ENCODE data around the gene CD46.

The CD46 gene

DNA sequence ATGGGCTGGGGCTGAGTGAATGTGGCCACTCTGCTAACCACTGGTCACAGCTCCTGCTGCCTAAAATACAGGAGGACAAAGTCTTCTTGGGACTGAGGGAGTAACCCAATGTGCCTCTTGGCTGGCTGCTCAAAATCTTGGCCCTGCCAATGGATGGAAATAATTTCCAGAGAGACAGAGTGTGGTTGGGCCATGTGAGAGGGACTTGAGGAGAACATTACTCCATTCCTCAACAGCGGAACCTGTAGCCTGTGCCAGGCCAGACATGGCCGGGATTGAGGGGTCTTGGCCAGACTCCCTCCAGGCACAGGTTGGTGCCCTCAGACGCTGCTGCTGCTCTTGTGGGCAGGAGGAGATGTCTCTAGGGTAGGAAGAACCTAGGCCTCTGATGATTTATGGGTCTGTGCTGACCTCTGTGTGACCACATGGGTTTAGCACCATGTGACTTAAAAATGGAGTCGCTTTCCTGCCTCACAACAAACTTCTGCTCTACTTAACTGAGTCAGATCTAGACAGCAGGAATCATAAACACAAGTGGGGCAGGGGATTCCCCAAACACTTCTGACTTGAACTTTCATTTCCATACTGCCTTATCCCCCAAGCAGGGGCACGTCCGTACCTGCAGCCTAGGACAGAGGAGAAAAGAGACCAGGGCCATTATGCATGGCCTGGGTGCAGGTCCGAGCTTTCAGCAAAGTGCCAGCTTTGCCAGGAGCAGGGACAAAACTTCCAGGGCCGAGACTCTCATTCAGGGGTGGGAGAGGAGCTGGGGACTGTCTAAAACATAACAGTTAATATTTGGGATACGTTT lies 79.9 kb downstream of the CD46 start:
- Mint-ChIP-seq H3K36me3 (ENCODE audit: insufficient read depth) (peaks cover 6% of the 10 kb centered on the region), H3K27ac (ENCODE audit: low read depth) (peak overlapping the region; percentile 99), H3K9me3 (no peaks in the 10 kb centered on the region), H3K4me1 (peaks cover 81% of the 10 kb centered on the region), H3K4me3 (peak overlapping the region; percentile 39), H3K27me3 (no peaks in the 10 kb centered on the region)
- DNase-seq (ENCODE audit: low spot score in 2 of 2) (no peak), ATAC-seq (replicated peaks; ENCODE audit: extremely low read depth, poor library complexity, severe bottlenecking) (peak; percentile 61)

DNA sequence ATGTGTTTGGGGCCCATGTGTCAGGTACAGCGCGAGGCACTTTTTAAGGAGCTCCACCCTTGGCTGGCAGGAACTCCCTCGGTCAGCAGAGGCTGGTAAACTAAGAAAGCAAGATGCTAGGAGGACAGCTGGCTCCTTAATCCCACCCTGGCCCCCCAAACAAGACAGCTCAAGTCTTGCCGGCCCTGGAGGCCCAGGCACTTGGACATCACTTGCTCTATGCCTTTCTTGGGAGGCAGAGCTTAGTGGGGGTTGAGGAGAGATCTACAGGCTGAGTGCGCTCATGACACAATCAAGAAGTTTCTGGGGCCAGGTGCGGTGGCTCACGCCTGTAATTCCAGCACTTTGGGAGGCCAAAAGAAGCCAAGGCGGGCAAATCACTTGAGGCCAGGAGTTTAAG lies 80.9 kb downstream of the CD46 start:
- Mint-ChIP-seq H3K36me3 (ENCODE audit: insufficient read depth) (peaks cover 5% of the 10 kb centered on the region), H3K4me3 (peak overlapping the region; percentile 39), H3K27ac (ENCODE audit: low read depth) (peak overlapping the region; percentile 99), H3K4me1 (peaks cover 92% of the 10 kb centered on the region), H3K9me3 (no peaks in the 10 kb centered on the region), H3K27me3 (no peaks in the 10 kb centered on the region)
- DNase-seq (ENCODE audit: low spot score in 2 of 2) (no peak), ATAC-seq (replicated peaks; ENCODE audit: extremely low read depth, poor library complexity, severe bottlenecking) (no peak)

DNA sequence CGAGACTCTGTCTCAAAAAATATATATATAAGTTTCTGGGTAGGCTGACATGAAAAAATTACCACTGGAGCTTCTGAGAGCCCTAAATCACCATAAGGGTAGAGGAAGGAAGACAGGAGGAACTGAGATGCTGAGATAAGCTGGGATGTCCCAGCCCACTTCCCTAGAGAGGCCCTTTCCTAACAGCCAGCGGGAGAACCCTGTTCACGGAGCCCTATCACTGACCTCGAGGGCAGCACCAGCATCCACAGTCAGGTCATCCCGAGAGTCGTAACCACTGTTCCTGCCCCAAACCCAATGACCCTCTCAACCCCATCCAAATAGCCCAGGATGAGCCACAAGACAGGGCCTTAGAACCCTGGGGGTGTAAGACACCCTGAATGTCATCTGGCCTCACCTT lies 81.5 kb downstream of the CD46 start:
- Mint-ChIP-seq H3K9me3 (no peaks in the 10 kb centered on the region), H3K4me1 (peaks cover 92% of the 10 kb centered on the region), H3K27ac (ENCODE audit: low read depth) (peak overlapping the region; percentile 99), H3K4me3 (no peak overlapping the region), H3K36me3 (ENCODE audit: insufficient read depth) (peaks cover 6% of the 10 kb centered on the region), H3K27me3 (no peaks in the 10 kb centered on the region)
- no peak for DNase-seq (ENCODE audit: low spot score in 2 of 2)
- no peak for ATAC-seq (replicated peaks; ENCODE audit: extremely low read depth, poor library complexity, severe bottlenecking)

DNA sequence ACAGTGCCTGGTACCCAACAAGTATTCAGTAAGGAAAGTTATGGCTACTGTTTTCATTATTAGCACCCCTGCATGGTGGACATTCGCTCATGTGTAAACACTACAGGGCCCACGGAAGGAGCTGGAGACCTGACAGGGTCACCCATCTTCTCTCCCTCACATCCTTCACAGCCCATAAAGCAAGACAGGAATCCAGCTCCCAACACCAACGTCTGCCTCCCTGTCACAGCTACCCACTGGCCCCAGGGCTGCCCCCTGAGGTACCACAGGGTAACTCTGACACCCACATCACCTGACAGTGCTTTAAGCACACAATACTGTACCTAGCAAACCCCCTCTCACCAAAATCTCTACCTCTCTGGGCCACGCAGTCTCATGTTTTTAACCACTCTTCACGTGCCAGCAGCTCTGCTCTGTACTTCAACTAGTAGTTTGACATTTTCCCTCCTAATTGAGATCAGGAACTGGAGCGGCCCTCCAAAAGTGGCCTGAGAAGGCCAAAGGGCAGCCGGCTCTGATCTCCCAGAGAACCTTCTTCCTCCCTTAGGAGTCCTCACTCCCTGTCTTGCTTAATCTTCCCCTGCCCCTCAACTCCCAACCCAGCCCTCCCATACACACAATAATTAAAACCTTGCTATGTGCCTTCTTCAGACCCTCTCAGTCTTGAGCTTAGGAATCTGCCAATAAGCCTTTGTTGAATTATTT lies 82.3 kb downstream of the CD46 start:
- H3K4me3 Mint-ChIP-seq: no peak overlapping the region
- DNase-seq (ENCODE audit: low spot score in 2 of 2): no peak
- peak overlapping the region; percentile 99 for H3K27ac Mint-ChIP-seq (ENCODE audit: low read depth)
- no peaks in the 10 kb centered on the region for H3K27me3 Mint-ChIP-seq
- H3K36me3 Mint-ChIP-seq (ENCODE audit: insufficient read depth): peaks cover 6% of the 10 kb centered on the region
- ATAC-seq (replicated peaks; ENCODE audit: extremely low read depth, poor library complexity, severe bottlenecking): no peak
- peaks cover 93% of the 10 kb centered on the region for H3K4me1 Mint-ChIP-seq
- H3K9me3 Mint-ChIP-seq: no peaks in the 10 kb centered on the region

DNA sequence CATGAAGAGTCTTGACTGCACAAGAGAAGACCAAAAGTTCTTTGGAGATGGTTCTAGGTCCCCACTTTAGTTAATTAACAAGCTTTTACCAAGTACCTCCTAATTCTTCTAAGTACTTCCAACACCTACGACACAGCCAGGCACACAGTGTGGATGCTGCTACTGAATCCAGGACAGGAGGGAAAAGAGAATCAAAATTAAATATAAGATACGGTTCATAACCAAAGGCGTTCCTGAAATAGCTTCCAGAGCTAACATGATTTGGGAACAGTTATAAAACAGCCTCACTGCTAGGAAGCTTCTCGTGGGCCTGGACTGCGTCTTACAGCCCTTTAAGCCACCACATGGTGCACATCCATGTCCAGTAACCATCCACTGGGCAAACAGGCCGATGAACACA lies 84.1 kb downstream of the CD46 start:
- DNase-seq (ENCODE audit: low spot score in 2 of 2) (no peak), ATAC-seq (replicated peaks; ENCODE audit: extremely low read depth, poor library complexity, severe bottlenecking) (no peak)
- H3K4me1 Mint-ChIP-seq: peaks cover 93% of the 10 kb centered on the region
- no peaks in the 10 kb centered on the region for H3K9me3 Mint-ChIP-seq
- H3K27ac Mint-ChIP-seq (ENCODE audit: low read depth): peak overlapping the region; percentile 99
- H3K4me3 Mint-ChIP-seq: no peak overlapping the region
- no peaks in the 10 kb centered on the region for H3K27me3 Mint-ChIP-seq
- peaks cover 6% of the 10 kb centered on the region for H3K36me3 Mint-ChIP-seq (ENCODE audit: insufficient read depth)

DNA sequence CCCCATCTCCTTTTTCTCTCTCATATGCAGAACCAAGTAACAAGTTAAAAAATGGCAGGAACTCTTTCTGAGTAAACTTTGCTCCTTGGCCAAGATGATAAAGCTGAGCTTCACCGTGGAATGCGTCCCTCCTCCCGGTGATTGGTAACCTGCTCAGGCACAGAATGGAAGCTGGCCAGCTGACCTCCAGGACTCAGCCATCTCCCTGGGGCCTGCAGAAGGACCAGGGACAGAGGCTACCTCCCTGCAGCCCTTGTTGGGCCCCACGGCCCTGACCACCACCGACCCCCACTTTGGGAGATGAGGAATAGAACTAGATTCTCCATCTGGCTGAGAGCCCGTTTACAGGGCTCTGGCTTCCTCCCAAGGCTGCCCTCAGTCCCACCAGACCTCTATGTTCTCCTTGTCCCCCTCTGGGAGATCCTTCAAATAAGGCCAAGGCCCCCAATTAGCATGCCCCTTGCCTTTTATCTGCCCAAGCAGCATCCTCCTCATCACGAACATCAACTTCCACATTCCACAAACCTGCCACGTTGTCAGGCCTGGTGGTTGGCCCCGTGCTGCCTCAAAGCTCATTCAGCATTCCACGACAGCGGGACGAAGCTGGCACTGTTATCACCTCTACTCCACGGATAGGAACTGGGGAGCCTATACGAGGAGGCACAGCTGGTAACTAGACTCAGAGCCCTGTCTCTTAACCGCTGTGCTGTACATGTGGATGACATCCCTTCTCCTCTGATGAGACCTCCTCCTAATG lies 84.9 kb downstream of the CD46 start:
- Mint-ChIP-seq H3K36me3 (ENCODE audit: insufficient read depth) (peaks cover 10% of the 10 kb centered on the region), H3K9me3 (no peaks in the 10 kb centered on the region), H3K27ac (ENCODE audit: low read depth) (peak overlapping the region; percentile 99), H3K27me3 (no peaks in the 10 kb centered on the region), H3K4me1 (peaks cover 95% of the 10 kb centered on the region), H3K4me3 (peak overlapping the region; percentile 23)
- no peak for DNase-seq (ENCODE audit: low spot score in 2 of 2)
- no peak for ATAC-seq (replicated peaks; ENCODE audit: extremely low read depth, poor library complexity, severe bottlenecking)

DNA sequence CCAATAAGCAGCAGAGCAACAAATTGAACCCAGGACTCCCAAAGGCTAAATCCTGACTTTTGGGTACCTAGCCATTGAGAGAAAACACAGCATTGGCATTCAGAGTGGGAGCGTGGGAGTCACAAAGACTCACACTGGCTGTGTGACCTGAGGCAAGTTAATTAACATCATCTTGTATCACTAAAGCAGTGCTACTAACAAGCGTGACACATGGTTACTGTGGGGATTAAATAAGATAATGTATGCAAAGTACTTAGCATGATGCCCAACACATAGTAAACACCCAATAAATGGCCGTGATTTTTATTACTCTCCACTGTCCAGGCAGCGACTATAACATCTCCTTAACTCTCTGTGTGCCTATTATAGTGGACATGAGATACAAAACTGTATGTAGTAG lies 85.8 kb downstream of the CD46 start:
- no peaks in the 10 kb centered on the region for H3K9me3 Mint-ChIP-seq
- H3K27me3 Mint-ChIP-seq: no peaks in the 10 kb centered on the region
- ATAC-seq (replicated peaks; ENCODE audit: extremely low read depth, poor library complexity, severe bottlenecking) (no peak), DNase-seq (ENCODE audit: low spot score in 2 of 2) (no peak)
- H3K27ac Mint-ChIP-seq (ENCODE audit: low read depth): peak overlapping the region; percentile 99
- no peak overlapping the region for H3K4me3 Mint-ChIP-seq
- H3K36me3 Mint-ChIP-seq (ENCODE audit: insufficient read depth): peaks cover 14% of the 10 kb centered on the region
- peaks cover 87% of the 10 kb centered on the region for H3K4me1 Mint-ChIP-seq

DNA sequence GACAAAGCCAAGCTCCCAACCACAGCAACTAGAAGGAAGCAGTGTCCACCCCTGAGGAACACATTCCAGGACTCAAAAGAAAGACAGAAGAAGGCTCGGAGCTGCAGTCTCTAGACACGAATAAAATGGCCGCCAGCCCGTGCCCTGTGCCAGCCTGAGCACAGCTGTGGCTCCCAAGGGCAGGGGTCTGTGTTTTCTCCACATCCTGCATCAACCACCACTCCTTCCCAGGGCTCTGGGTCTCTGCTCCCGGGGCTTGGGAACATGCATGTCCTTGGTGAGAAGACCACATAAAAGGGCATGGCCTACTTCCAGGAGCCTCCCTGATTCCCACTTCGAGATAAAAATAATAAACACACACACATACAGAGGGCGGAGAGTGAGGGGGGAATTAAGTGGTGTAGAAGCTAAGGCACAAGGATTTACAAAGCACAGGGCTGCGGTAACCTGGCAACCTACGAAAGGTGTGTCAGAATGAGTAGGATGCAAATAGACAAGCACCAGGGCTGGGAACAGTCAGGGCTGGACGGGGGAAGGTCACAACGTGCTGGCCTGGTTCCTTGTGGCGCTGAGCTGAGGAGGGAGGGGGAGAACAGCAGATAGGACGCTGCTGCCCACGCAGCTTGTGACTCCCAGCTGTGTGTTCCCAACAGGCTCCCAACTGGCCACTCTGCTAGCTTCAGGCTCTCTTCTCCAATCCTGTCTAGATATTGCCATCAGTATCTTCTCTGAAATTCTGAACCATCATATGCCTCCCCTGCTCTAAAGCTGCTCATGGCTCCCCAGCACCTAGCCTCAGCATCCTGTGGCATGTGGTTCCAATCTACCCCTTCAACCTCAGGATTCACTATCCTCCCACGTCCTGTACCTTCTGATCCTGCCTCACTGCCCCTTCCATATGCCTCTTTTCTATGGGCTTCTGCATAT lies 86.6 kb downstream of the CD46 start:
- Mint-ChIP-seq H3K27ac (ENCODE audit: low read depth) (peak overlapping the region; percentile 99), H3K4me3 (no peak overlapping the region)
- no peak for ATAC-seq (replicated peaks; ENCODE audit: extremely low read depth, poor library complexity, severe bottlenecking)

DNA sequence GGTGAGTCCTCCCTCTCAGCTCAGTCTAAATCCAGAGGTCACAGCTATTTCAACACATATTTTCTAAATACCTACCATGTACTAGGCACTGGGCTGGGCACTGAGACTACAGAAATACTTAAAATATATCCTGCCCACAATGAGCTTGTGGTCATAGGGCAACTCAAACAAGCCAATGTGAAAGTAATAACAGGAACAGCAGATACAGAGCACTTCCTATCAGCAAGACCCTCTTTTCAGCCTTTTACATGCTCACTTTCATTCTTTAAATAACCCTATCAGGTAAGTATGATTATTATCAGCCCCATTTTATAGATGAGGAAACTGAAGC lies 87.2 kb downstream of the CD46 start:
- H3K4me1 Mint-ChIP-seq: peaks cover 87% of the 10 kb centered on the region
- no peaks in the 10 kb centered on the region for H3K9me3 Mint-ChIP-seq
- no peak for DNase-seq (ENCODE audit: low spot score in 2 of 2)
- peaks cover 18% of the 10 kb centered on the region for H3K36me3 Mint-ChIP-seq (ENCODE audit: insufficient read depth)
- ATAC-seq (replicated peaks; ENCODE audit: extremely low read depth, poor library complexity, severe bottlenecking): no peak
- H3K4me3 Mint-ChIP-seq: no peak overlapping the region
- no peaks in the 10 kb centered on the region for H3K27me3 Mint-ChIP-seq
- H3K27ac Mint-ChIP-seq (ENCODE audit: low read depth): peak overlapping the region; percentile 67

More for the DNA sequence above, 86.6 kb downstream of the CD46 start:
- Mint-ChIP-seq H3K9me3 (no peaks in the 10 kb centered on the region), H3K27me3 (no peaks in the 10 kb centered on the region), H3K36me3 (ENCODE audit: insufficient read depth) (peaks cover 18% of the 10 kb centered on the region), H3K4me1 (peaks cover 87% of the 10 kb centered on the region)
- no peak for DNase-seq (ENCODE audit: low spot score in 2 of 2)

DNA sequence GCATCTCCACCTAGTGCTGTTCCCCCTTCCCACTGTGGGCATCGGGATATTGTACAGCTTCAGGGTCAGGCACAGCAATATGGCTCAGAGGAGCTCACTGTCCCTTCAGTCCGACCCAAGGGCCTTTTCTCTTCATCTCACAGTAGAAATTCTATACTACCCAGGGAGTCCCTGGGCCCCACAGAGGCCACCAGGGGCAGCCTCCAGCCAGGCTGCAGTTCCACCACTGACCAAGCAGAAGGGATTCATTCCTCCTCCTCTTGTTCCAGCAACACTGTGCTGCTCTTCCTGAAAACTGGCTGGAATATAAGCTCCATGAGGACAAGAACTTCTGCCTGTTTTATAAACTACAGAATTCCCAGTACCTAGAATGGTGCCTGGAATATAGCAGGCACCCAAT lies 88.5 kb downstream of the CD46 start:
- Mint-ChIP-seq H3K27ac (ENCODE audit: low read depth) (peak overlapping the region; percentile 50), H3K27me3 (no peaks in the 10 kb centered on the region), H3K36me3 (ENCODE audit: insufficient read depth) (peaks cover 22% of the 10 kb centered on the region), H3K4me1 (peaks cover 87% of the 10 kb centered on the region), H3K9me3 (no peaks in the 10 kb centered on the region), H3K4me3 (no peak overlapping the region)
- ATAC-seq (replicated peaks; ENCODE audit: extremely low read depth, poor library complexity, severe bottlenecking) (no peak), DNase-seq (ENCODE audit: low spot score in 2 of 2) (no peak)

DNA sequence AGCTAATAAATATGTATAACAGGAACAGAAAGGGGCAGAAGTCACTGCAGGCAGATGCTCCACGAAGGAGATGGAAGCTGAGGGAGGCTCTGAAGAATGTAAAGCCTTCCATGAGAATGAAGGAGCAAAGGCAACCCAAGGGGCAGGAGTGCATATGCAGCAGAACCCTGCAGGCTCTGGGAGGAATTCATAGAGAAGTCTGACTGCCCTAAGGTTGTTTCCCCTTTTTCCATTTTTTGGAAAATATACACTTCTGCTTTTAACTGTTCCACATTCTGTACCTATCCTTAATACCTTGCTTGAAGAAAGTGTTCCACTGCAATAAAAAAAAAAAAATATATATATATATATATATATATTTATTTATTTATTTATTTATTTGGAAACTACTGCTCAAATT lies 89.4 kb downstream of the CD46 start:
- peaks cover 25% of the 10 kb centered on the region for H3K36me3 Mint-ChIP-seq (ENCODE audit: insufficient read depth)
- no peak for DNase-seq (ENCODE audit: low spot score in 2 of 2)
- peaks cover 86% of the 10 kb centered on the region for H3K4me1 Mint-ChIP-seq
- no peaks in the 10 kb centered on the region for H3K9me3 Mint-ChIP-seq
- H3K27me3 Mint-ChIP-seq: no peaks in the 10 kb centered on the region
- H3K27ac Mint-ChIP-seq (ENCODE audit: low read depth): no peak overlapping the region
- no peak overlapping the region for H3K4me3 Mint-ChIP-seq
- no peak for ATAC-seq (replicated peaks; ENCODE audit: extremely low read depth, poor library complexity, severe bottlenecking)

DNA sequence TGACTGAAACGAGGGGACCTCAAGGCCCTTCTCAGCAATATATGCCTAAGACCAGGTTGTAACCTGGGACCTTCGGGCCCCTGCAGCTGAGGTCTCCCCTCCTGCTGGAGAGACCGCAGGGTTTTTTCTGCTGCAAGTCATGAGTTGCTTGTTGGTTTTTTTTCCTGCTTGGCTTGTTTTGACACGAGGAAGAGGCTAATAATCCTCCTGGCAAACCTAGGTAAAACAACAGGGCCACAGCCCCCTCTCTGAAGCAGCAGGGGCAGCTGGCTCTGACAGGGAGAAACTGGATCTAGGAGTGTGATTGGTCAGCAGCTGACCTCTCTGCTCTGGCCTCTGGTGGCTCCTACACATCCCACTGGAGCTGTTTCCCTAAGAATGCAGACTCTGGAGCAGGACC lies 90.0 kb downstream of the CD46 start:
- Mint-ChIP-seq H3K36me3 (ENCODE audit: insufficient read depth) (peaks cover 25% of the 10 kb centered on the region), H3K27me3 (no peaks in the 10 kb centered on the region)

More for the DNA sequence above, 90.0 kb downstream of the CD46 start:
- Mint-ChIP-seq H3K9me3 (no peaks in the 10 kb centered on the region), H3K4me1 (peaks cover 85% of the 10 kb centered on the region), H3K4me3 (no peak overlapping the region), H3K27ac (ENCODE audit: low read depth) (no peak overlapping the region)
- ATAC-seq (replicated peaks; ENCODE audit: extremely low read depth, poor library complexity, severe bottlenecking) (no peak), DNase-seq (ENCODE audit: low spot score in 2 of 2) (no peak)
